PFSK-1 (cell line): ENCODE data around the gene TTC12.

ENCODE experiments used
- POLR2AphosphoS5 ChIP-seq: IDR thresholded peaks from 2 replicates; pipeline ENCODE4 v1.6.1; 2012; ENCODE audit warnings: low read depth, mild to moderate bottlenecking, control low read depth, low read length, moderate library complexity
- REST ChIP-seq, 2 experiments: IDR thresholded peaks; 2 replicates each; pipeline versions ENCODE4 v1.6.1 to v1.8.0; 2011 to 2012; ENCODE audit warnings: low read depth in 2 of 2, low read length in 2 of 2, control low read depth in 1 of 2, inconsistent platforms in 1 of 2, mild to moderate bottlenecking in 1 of 2, moderate library complexity in 1 of 2; ENCODE audit not compliant: insufficient read depth in 1 of 2
- SIN3A ChIP-seq: IDR thresholded peaks from 2 replicates; pipeline ENCODE4 v1.6.1; 2012; ENCODE audit warnings: mild to moderate bottlenecking, low read length, moderate library complexity, borderline replicate concordance; ENCODE audit not compliant: insufficient read depth
- TAF1 ChIP-seq: IDR thresholded peaks from 2 replicates; pipeline ENCODE4 v1.6.1; 2012; ENCODE audit warnings: low read length, control low read depth, borderline replicate concordance; ENCODE audit not compliant: insufficient read depth

GRCh38 chr11:113288286-113288863 is 26.0 kb upstream of the TTC12 start:
- TF ChIP-seq POLR2AphosphoS5, result no peak
- no peak for TF ChIP-seq REST (IDR thresholded peaks at IDR 0.05; ENCODE audit: insufficient read depth in 1 of 2, low read depth in 2 of 2, low read length in 2 of 2)
- no peak for TF ChIP-seq TAF1
- TF ChIP-seq SIN3A, result no peak
